Activated CD8-positive, alpha-beta T cell treated with anti-CD3 and anti-CD28 coated beads for 36 hours (primary cell): ENCODE data around the gene LRPPRC. TPM values are rescaled to one million over a fixed set of nuclear protein-coding genes. Genes with fewer than 3 reads are reported as not detected.

ENCODE experiments used
- ATAC-seq: fragments of 200-7000 bp; cut with Tn5 transposase; one replicate; pipeline ENCODE4 v1.10.0; 2021; ENCODE audit warnings: mild to moderate bottlenecking, moderate library complexity
- CTCF ChIA-PET: fragments of 350-600 bp; sonication (Branson Sonifier 250); formaldehyde crosslinking; loops from one replicate; lab custom pipeline; 2021; ENCODE audit warnings: antibody characterized with exemption; lab: Charles Lee
- POLR2A ChIA-PET: fragments of 350-600 bp; sonication (Branson Sonifier 250); formaldehyde crosslinking; loops from one replicate; lab custom pipeline; 2021; ENCODE audit warnings: antibody characterized with exemption; lab: Charles Lee
- DNase-seq: peaks from one replicate; pipeline ENCODE4 v3.0.0-alpha.2; 2020
- H3K27ac Mint-ChIP-seq: one replicate; pipeline ENCODE4 v1.8.0; 2021; ENCODE audit warnings: mild to moderate bottlenecking, mixed read lengths
- H3K27me3 Mint-ChIP-seq: one replicate; pipeline ENCODE4 v1.8.0; 2021; ENCODE audit warnings: mixed read lengths
- H3K36me3 Mint-ChIP-seq: one replicate; pipeline ENCODE4 v1.8.0; 2021; ENCODE audit warnings: low read depth, mixed read lengths
- H3K4me1 Mint-ChIP-seq: one replicate; pipeline ENCODE4 v1.8.0; 2021; ENCODE audit warnings: low read depth, mixed read lengths
- H3K4me3 Mint-ChIP-seq: one replicate; pipeline ENCODE4 v1.8.0; 2021; ENCODE audit warnings: mild to moderate bottlenecking, moderate library complexity, mixed read lengths
- H3K9me3 Mint-ChIP-seq: one replicate; pipeline ENCODE4 v1.8.0; 2021; ENCODE audit warnings: mixed read lengths
- intact Hi-C: fragments of 100-400 bp; cut with micrococcal nuclease; formaldehyde crosslinking; loops from one replicate; pipeline ENCODE4 v1.10.0; 2022
- total RNA-seq, 2 experiments: library from RNA; stranded (reverse); gene quantifications; one replicate each; pipeline ENCODE4 v1.2.3, GENCODE V29; 2021
- TF ChIP-seq, protein P1 (sequence below): fragments of 200-600 bp; IDR thresholded peaks from one replicate; pipeline ENCODE4 v1.8.0; 2022; ENCODE audit warnings: antibody characterized with exemption, mild to moderate bottlenecking

LRPPRC gene
- total RNA-seq, 2 experiments from 2014 or later, result 207 to 225 TPM

DNA sequence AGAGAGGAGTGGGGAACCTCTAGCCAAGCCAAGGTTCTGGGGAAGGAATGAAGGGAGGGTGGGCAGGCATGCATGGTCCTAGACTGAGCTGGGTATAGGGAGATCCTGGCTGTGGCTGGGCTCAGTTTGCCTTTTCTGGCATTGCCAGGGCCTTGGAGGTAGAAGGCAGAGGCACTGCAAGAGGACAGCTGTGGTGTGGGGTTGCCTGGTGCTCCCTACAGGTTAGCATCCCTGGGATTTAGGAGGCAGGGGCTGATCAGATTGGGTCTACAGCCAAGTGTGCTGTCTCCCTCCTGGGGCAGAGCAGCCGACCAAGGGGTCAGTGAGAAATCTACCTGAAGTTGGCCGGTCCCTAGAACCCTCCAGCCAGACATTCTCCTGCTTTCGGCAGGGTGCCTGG, 141.1 kb downstream of the LRPPRC start:
- ATAC-seq (no peak), DNase-seq (no peak)
- Mint-ChIP-seq H3K36me3 (no peaks in the 10 kb centered on the region), H3K27me3 (peaks cover 28% of the 10 kb centered on the region), H3K27ac (no peak overlapping the region), H3K4me3 (no peak overlapping the region), H3K9me3 (no peaks in the 10 kb centered on the region), H3K4me1 (no peaks in the 10 kb centered on the region)
- intact Hi-C loops, result no loop called here
- TF ChIP-seq, protein P1, sequence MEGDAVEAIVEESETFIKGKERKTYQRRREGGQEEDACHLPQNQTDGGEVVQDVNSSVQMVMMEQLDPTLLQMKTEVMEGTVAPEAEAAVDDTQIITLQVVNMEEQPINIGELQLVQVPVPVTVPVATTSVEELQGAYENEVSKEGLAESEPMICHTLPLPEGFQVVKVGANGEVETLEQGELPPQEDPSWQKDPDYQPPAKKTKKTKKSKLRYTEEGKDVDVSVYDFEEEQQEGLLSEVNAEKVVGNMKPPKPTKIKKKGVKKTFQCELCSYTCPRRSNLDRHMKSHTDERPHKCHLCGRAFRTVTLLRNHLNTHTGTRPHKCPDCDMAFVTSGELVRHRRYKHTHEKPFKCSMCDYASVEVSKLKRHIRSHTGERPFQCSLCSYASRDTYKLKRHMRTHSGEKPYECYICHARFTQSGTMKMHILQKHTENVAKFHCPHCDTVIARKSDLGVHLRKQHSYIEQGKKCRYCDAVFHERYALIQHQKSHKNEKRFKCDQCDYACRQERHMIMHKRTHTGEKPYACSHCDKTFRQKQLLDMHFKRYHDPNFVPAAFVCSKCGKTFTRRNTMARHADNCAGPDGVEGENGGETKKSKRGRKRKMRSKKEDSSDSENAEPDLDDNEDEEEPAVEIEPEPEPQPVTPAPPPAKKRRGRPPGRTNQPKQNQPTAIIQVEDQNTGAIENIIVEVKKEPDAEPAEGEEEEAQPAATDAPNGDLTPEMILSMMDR, result no peak
- ChIA-PET CTCF (no interaction called here), POLR2A (no interaction called here)

DNA sequence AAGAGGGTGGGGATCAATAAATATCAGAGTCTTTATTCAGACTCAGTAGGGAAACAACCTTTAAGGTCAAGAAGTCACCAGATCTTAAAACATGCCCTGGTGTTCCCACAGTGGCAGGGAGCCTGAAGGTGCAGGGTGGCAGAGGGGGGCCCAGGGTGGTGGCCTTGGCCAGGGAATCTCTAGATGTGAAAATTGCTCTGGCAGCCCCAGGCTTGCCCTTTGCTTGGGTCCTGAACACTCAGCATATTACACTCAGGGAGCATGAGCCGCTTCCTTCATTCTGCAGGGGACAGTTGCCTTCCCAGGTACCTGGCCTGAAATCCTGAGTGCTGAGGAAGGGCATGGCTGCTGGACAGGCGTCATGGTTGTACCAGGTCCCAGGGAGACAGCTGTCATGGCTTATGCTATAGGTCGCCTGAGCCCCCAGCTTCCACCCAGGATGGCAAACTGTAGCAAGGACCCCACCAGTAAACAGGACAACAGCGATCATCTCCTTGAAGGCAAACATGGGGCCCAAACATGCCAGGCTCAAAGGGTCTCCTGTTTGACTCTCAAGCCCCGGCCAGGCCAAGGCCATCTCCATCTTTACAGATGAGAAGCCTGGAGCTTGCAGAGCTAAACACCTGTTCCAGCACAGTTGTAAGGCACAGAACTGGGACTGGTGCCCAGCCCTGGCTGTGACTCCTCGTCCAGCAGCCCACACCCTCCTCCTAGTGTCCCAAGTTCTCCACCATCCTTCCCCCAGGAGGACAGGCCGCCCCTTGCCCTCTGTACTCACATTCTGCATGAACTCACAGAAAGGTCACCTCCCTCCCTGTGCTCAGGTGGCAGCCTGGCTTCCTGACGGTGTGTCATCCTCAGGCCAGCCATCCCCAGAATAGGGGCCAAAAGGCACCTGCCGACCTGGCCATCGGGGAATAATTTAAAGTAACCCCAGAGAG, 142.4 kb downstream of the LRPPRC start:
- ATAC-seq, result no peak
- intact Hi-C loops, result no loop called here

DNA sequence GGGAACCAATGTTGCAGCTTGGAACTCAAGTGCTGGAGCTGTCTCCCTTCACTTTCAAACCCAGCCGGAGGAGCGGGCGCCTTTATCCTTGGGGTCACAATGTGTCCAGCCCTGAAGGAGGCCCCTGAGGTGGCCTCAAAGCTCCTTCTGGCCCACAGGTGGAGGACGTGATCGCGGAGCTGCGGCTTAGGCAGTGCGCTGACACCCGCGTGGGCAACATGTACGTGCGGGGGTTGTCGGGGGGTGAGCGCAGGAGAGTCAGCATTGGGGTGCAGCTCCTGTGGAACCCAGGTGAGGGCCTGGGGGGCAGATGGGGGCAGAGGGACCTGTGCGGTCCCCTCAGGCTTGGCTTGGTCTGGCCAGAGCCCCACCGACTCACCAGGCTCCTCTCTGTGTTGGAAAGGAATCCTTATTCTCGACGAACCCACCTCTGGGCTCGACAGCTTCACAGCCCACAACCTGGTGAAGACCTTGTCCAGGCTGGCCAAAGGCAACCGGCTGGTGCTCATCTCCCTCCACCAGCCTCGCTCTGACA, 143.5 kb downstream of the LRPPRC start:
- Mint-ChIP-seq H3K9me3 (no peaks in the 10 kb centered on the region), H3K4me3 (no peak overlapping the region), H3K36me3 (no peaks in the 10 kb centered on the region), H3K4me1 (no peaks in the 10 kb centered on the region), H3K27me3 (peaks cover 20% of the 10 kb centered on the region), H3K27ac (no peak overlapping the region)
- POLR2A ChIA-PET, result no interaction called here
- intact Hi-C loops, result no loop called here
- DNase-seq, result no peak
- CTCF ChIA-PET, result no interaction called here
- ATAC-seq, result no peak
- TF ChIP-seq, protein P1, result no peak

More for the DNA sequence above, 142.4 kb downstream of the LRPPRC start:
- Mint-ChIP-seq H3K4me1 (no peaks in the 10 kb centered on the region), H3K27me3 (peaks cover 25% of the 10 kb centered on the region), H3K9me3 (no peaks in the 10 kb centered on the region), H3K36me3 (no peaks in the 10 kb centered on the region), H3K27ac (no peak overlapping the region), H3K4me3 (no peak overlapping the region)
- DNase-seq, result no peak
- ChIA-PET POLR2A (no interaction called here), CTCF (no interaction called here)
- TF ChIP-seq, protein P1, result no peak

DNA sequence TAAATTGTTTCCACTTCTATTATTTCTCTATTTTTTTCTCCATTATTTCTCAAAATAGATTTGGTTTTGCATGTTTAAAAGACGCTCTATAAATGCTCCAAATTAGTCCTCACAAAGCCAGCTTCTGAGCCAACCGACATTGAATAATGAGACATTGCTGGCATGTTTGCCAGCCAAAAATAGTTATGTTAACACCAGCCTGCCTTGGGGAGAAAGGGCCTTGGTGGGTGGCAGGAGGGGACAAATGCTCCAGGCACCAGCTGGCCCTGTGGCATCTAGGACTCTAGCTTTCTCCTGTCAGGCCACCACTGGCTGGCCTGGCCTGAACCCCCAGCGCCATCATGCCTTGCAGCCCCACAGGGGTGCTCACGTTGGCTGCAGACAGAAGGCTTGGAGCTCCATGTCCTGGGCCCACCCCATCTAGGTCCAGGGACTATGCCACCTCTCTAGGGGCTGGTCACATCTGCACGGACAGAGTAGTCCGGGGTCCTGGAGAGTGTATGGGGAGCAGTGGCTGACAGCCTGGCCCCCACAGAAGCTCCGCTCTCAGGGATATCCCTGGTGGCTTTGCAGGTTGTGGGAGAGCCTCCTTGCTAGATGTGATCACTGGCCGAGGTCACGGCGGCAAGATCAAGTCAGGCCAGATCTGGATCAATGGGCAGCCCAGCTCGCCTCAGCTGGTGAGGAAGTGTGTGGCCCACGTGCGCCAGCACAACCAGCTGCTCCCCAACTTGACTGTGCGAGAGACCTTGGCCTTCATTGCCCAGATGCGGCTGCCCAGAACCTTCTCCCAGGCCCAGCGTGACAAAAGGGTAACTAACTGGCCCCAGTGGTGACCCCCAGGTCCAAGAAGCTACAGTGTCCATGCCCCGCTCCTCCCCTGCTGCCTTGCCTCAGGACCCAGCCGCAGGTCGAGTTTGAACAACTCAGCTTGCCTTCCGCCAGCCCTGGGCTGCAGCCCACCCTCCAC, 144.5 kb downstream of the LRPPRC start:
- CTCF ChIA-PET, result no interaction called here
- intact Hi-C loops, result no loop called here
- H3K27me3 Mint-ChIP-seq, result peaks cover 16% of the 10 kb centered on the region
- no peaks in the 10 kb centered on the region for H3K9me3 Mint-ChIP-seq
- ATAC-seq (no peak), DNase-seq (no peak)
- TF ChIP-seq, protein P1, result no peak
- POLR2A ChIA-PET, result no interaction called here
- no peak overlapping the region for H3K27ac Mint-ChIP-seq
- H3K36me3 Mint-ChIP-seq, result no peaks in the 10 kb centered on the region
- no peaks in the 10 kb centered on the region for H3K4me1 Mint-ChIP-seq
- no peak overlapping the region for H3K4me3 Mint-ChIP-seq
